SK-N-SH treated with all-trans-retinoic acid at 6 μM for 48 hours (cell line): ENCODE measurements around the gene SIM1.

Source experiments
- ARNTL ChIP-seq: fragments of 450-650 bp; formaldehyde crosslinking; IDR thresholded peaks from 2 replicates; pipeline ENCODE4 v1.5.0; 2020; ENCODE audit warnings: low read depth, mild to moderate bottlenecking, moderate library complexity, borderline replicate concordance
- OSR1 ChIP-seq: fragments of 250-450 bp; sonication (Bioruptor Pico); IDR thresholded peaks from 2 replicates; pipeline ENCODE4 v1.8.0; 2022; ENCODE audit warnings: moderate library complexity, mild to moderate bottlenecking, inconsistent platforms
- POU6F1 ChIP-seq: fragments of 250-450 bp; sonication (Bioruptor Pico); IDR thresholded peaks from 2 replicates; pipeline ENCODE4 v1.8.0; 2021; ENCODE audit warnings: low read depth, mild to moderate bottlenecking, moderate library complexity, borderline replicate concordance
- SNAI2 ChIP-seq: fragments of 250-450 bp; sonication (Bioruptor Pico); IDR thresholded peaks from 2 replicates; pipeline ENCODE4 v1.5.0; 2020; ENCODE audit warnings: mild to moderate bottlenecking, moderate library complexity
- TCF4 ChIP-seq: fragments of 250-450 bp; sonication (Bioruptor Pico); IDR thresholded peaks from 2 replicates; pipeline ENCODE4 v1.8.0; 2021; ENCODE audit warnings: mild to moderate bottlenecking, moderate library complexity, borderline replicate concordance
- ZFP3 ChIP-seq: fragments of 250-450 bp; sonication (Bioruptor Pico); IDR thresholded peaks from 2 replicates; pipeline ENCODE4 v1.5.0; 2020; ENCODE audit warnings: mild to moderate bottlenecking, moderate library complexity
- ZNF565 ChIP-seq: fragments of 450-650 bp; formaldehyde crosslinking; conservative IDR thresholded peaks from 2 replicates; pipeline ENCODE4 v1.5.0; 2020; ENCODE audit warnings: low read depth, mild to moderate bottlenecking, moderate library complexity
- ZNF70 ChIP-seq: fragments of 450-650 bp; formaldehyde crosslinking; IDR thresholded peaks from 2 replicates; pipeline ENCODE4 v1.5.0; 2020; ENCODE audit warnings: mild to moderate bottlenecking, moderate library complexity
- TF ChIP-seq, protein P1 (sequence below): fragments of 250-450 bp; sonication (Bioruptor Pico); IDR thresholded peaks from 2 replicates; pipeline ENCODE4 v1.8.0; 2020; ENCODE audit warnings: mild to moderate bottlenecking, moderate library complexity, borderline replicate concordance
- TF ChIP-seq, protein P2 (sequence below): fragments of 250-450 bp; sonication (Bioruptor Pico); IDR thresholded peaks from 2 replicates; pipeline ENCODE4 v1.5.1; 2020; ENCODE audit warnings: low read depth, mild to moderate bottlenecking, moderate library complexity

DNA sequence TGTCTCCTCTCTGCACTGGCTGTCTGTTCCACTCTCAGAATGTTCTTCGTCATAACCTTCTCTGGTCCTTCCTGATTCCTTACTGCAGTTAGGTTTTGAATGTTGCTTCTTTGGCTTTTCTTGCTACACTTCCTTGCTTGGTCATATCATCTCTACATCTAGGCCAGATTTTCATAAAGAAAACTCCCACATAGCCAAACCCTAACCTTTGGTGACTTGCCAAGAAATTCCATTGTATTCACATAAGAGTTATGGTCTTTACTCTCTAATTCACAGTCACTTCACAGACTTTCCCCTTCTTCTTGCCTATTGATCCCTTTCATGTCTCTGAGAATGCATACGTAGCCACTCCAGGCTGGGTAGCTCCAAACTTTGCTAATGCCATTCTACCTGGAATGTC, 41.9 kb upstream of the SIM1 start:
- TF ChIP-seq SNAI2 (CRISPR knock-in tag) (no peak), ARNTL (CRISPR knock-in tag) (no peak), TCF4 (CRISPR knock-in tag) (no peak), ZFP3 (CRISPR knock-in tag) (no peak), OSR1 (CRISPR knock-in tag) (no peak), POU6F1 (CRISPR knock-in tag) (no peak), ZNF70 (CRISPR knock-in tag) (no peak), ZNF565 (no peak)
- TF ChIP-seq, protein P1, sequence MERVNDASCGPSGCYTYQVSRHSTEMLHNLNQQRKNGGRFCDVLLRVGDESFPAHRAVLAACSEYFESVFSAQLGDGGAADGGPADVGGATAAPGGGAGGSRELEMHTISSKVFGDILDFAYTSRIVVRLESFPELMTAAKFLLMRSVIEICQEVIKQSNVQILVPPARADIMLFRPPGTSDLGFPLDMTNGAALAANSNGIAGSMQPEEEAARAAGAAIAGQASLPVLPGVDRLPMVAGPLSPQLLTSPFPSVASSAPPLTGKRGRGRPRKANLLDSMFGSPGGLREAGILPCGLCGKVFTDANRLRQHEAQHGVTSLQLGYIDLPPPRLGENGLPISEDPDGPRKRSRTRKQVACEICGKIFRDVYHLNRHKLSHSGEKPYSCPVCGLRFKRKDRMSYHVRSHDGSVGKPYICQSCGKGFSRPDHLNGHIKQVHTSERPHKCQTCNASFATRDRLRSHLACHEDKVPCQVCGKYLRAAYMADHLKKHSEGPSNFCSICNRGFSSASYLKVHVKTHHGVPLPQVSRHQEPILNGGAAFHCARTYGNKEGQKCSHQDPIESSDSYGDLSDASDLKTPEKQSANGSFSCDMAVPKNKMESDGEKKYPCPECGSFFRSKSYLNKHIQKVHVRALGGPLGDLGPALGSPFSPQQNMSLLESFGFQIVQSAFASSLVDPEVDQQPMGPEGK = no peak
- TF ChIP-seq, protein P2, sequence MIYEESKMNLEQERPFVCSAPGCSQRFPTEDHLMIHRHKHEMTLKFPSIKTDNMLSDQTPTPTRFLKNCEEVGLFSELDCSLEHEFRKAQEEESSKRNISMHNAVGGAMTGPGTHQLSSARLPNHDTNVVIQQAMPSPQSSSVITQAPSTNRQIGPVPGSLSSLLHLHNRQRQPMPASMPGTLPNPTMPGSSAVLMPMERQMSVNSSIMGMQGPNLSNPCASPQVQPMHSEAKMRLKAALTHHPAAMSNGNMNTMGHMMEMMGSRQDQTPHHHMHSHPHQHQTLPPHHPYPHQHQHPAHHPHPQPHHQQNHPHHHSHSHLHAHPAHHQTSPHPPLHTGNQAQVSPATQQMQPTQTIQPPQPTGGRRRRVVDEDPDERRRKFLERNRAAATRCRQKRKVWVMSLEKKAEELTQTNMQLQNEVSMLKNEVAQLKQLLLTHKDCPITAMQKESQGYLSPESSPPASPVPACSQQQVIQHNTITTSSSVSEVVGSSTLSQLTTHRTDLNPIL (CRISPR knock-in tag) = no peak
